ENCODE measurements around the gene METTL9.
"Not testable (repeated sequence)": the region's sequence is repeated elsewhere in the genome, so short reads cannot be mapped to it uniquely, and the experiment has no call there.

The METTL9 gene

DNA sequence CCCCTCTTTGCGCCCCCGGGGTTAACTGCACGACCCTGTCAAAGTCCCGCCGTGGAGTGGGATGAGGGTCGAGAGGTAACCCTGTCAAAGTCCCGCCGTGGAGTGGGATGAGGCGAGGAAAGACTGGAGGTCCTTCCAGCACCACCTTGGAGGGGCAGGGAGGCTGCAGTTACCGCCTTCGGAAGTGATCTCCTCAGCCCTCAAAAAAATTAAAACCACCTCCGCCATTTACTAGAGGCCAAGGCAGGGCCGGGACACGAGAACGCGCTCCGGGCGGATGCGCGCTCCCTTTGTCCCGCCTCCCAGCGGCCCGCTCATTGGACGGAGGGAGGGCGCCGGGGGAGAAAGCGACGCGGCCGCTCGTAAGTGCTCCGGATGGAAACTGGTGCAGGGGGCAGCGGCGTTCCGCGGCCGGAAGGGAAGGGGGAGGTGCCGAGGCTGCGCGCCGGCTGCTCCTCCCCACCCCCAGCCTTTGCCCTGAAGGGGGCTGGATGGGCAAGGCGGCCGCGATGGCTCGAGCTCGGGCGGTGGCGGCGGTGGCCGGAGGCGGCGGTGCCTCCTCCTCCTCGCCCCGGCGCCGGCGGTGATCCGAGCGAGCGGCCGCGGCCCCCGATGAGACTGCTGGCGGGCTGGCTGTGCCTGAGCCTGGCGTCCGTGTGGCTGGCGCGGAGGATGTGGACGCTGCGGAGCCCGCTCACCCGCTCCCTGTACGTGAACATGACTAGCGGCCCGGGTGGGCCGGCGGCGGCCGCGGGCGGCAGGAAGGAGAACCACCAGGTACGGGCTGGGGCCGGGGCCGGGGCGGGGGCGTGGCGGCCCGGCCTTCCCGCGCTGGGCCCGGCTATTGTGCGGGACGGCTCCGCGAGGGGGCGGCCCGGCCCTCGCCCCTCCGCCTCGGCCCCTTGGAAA lies at the start of gene METTL9:
Gene METTL9, plus strand, starts transcription at position 456 of the 909 bp plus-strand sequence. Its CDS starts 157 bp downstream, at position 613.
- DNase-seq: peak; percentile 94

DNA sequence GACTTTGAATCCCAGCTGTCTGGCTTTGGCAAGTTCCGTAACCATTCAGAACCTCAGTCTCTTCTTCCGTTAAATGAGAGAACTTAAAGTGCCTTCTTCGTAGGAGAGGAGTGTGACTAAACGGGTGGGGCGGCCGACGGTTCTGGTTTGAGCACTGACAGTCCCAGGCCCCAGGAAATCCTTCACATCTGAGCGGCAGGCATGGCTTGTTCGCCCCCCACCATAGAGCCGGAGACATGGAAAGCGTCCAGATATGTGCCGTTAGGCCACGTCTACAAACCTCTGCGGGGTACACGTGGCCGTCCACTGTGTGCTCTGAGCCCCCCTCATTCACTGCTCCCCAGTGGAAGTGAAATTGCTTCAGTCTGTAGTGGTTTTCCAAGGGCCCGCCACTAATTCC lies 49.4 kb upstream of the METTL9 start:
- DNase-seq: not testable (repeated sequence)

DNA sequence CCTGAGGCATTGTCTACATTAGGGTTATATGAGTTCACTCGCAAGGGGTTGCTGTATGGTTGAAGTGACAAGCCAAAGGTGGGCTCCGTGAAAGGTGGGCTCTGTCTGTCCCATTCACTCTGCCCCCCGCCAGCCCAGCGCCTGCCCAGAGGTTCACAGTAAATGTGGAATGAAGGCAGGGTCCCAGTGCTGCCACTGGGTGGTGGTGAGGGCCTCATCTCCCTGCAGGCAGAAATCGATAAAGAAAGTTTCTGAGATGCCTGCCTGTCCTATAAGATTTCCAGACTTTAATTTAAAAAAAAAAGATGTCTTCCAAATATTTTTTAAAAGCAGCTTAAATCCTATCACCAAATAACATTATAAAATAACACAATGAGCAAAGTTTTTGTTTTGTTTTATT lies 48.9 kb upstream of the METTL9 start:
- DNase-seq: not testable (repeated sequence)

DNA sequence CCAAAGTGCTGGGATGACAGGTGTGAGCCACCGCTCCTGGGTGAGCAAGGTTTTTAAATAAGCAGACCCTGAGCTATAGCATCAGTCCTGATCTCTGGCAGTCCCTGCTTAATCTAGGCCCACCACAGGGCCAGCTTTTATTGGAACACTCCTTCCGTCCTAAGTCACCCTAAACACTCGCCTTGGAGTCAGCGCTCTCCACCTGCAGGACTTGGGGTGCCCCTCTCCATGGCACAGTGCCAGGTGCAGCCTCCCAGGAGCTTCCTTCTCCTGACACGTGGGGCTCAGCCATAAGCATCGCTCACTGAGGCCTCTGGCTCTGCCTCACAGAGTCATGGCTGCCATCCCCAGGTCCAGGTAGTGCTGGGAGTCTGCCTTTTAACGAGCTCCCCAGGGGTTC lies 48.3 kb upstream of the METTL9 start:
- DNase-seq: not testable (repeated sequence)

DNA sequence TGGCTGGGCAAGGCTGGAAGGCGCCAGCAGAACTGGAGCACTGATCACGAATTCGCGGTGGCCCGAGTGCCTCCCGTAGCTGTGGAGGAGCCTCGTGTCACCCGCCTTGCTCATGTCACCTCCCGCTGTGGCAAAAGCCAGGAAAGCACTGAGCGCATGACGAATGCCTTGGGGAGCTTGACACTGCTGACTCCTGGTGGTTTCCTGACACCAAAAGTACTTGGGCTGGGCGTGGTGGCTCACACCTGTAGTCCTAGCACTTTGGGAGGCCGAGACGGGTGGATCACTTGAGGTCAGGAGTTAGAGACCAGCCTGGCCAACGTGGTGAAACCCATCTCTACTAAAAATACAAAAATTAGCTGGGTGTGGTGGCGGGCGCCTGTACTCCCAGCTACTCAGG lies 47.8 kb upstream of the METTL9 start:
- not testable (repeated sequence) for DNase-seq

DNA sequence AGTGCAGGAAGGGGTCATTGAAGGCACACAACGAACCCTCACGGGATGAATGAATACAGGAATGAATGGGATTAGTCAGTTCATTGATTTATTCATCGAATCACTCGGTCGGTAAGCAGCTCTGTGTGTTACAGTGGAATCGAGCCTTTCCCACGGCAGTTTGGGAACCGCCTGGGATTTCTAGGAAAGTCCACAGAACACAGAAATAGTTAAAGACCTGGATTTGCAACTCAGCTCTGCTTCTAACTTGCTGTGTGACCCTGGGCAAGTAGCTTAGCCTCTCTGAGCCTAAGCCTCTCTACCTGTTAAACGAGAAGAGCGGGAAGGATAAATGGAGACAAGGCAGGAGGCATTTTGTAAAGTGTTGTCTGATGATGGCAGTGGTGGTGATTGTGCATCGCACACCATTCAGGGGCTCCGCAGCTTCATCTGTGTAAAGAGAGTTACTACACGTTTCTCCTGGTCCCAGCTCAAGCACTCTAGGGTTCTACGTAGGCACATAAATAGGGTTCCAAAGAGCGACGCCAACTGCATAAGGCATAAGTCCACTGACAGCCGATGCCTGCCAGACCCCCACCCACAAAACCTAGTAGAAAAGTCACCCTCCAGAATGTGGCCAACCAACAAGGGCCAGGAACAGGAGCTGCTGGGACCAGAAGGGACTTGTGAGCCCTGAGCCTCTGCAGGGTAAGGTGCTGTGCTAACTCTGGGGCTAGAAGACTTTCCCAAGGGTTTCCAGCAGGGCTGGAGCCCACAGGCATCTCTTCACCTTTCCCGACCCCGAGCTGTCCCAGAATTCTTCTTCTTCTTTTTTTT lies 45.7 kb upstream of the METTL9 start:
- DNase-seq: not testable (repeated sequence)

DNA sequence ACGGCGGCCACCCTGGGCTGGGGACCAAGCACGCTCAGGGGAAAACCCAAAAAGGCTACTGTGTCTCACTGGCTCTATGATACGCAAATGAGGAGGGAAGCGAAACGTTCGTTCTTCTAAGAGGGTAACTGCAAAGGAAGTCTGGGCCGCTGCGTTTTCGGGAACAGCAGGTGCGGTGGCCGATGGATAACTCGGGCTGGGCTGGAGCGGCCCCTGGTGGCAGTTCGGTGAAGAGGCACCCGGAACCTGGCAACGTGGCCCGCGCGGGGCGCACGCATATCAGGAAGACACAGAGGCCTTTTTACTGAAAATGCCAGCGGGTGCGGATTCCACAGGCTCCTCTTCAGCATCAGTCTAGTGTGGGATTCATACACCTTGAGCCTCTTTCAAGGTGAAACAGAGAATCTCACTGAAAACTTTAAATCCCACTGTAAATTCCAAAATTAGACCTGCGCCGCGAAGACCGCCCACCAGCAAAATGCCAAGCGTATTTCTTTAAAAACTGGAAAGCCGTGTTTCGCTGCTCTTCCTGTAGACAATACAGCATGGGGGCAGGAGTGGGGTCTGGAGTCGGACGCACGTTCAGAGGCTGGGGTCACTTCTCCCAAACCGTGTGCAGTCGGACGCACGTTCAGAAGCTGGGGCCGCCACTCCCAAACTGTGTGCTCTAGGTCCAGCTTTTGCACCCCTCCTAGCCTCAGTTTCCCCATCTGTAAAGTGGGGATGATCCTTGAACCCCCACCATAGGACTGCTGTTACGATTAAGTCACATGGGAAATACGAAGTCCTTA lies 44.4 kb upstream of the METTL9 start:
- DNase-seq: peak; percentile 80

DNA sequence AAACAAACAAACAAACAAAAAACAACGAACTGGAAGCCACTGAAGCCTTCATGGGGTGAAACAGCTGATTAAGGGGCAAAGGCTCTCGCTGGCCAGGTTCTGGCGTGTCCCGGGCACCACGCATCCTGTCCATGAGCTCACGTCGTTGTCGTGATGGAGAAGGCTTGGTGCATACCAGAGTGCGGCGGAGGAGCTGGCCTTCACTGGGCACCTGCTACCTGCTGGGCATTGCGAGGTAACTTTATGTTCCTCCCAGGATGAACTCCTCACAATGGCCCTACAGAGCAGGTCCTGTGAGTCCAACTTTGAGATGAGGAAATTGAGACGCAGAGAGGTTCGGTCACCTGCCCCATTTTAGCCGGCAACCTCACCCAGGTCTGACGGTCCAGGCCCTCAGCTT lies 43.8 kb upstream of the METTL9 start:
- DNase-seq: not testable (repeated sequence)

DNA sequence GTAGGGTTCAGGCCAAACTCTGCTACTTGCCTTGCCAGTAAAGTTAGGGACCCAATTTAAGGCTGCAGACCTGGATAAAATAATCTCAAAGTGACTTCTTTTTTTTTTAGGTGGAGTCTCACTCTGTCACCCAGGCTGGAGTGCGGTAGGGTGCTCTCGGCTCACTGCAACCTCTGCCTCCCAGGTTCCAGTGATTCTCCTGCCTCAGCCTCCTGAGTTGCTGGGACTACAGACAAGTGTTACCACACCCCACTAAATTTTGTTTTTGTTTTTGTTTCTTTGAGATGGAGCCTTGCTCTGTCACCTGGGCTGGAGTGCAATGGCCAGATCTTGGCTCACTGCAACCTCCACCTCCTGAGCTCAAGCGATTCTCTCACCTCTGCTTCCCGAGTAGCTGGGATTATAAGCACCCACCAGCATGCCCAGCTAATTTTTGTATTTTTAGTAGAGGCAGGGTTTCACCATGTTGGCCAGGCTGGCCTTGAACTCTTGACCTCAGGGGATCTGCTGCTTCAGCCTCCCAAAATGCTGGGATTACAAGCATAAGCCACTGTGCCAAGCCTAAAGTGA lies 43.3 kb upstream of the METTL9 start:
- DNase-seq: not testable (repeated sequence)

DNA sequence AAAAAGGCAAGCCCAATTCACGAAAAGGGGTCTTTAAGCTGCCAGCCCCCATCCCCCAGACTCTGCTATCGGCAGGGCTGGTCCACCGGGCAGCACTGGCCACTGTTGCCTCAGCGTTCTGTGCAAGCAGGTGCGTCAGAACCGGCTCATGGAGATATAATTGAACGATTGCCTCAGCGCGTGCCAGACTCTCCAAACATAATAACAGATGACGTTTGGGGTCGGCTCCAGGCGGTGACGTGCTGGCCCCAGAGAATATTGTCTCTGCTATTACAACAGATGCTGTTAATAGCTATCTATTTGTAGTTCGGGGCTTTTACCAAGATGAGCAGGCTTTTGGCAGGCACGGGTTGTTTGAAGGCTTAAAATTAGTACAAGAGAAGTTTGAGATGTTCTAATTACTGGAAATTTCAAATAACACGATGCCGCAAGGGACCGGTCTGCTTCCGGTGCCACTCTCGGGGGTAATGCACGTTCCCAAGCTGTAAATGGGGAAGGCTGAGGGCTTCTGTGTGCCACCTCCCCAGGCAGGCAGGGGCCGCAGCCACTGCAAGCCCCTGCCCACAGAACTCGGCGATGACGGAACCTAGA lies 42.6 kb upstream of the METTL9 start:
- DNase-seq: not testable (repeated sequence)

DNA sequence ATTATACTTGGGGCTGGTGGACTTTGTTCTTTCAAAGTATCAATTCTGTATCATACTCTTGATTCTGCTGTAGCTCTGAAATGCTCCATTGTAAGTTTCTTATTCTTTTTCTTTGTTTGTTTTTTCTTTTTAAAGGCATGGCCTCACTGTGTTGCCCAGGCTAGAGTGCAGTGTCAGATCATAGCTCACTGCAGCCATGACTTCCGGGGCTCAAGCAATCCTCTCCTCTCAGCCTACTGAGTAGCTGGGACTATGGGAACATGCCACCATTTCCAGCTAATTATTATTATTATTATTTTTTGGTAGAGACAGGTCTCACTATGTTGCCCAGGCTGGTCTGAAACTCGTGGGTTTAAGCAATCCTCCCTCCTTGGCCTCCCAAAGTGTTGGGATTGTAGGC lies 38.9 kb upstream of the METTL9 start:
- DNase-seq: no peak

DNA sequence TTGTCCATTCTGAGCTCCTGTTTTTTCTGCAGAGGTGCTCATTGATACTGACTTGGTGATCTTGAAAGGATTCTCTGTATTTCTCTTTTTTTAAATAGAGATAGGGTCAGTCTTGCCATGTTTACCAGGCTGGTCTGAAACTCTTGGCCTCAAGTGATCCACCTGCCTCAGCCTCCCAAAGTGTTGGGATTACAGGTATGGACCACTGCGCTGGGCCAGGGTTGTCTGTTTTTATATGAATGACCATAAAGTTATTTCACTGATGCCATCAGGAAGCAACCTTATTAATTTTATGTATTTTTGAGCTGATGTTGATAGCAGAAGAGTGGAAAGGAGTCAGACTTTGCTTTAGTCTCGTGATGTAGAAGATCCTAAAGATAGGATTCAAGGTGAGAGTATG lies 35.7 kb upstream of the METTL9 start:
- DNase-seq: no peak

DNA sequence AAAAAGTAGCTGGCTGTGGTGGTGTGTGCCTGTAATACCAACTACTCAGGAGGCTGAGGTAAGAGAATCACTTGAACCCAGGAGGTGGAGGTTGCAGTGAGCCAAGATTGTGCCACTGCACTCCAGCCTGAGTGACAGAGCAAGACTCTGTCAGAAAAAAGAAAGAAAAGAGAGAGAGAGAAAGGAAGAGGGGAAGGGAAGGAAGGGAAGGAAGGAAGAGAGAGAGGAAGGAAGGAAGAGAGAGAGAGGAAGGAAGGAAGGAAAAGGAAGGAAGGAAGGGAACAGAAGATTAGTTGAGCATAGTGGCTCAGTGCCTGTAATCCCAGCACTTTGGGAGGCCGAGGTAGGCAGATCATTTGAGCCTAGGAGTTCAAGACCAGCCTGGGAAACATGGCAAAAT lies 35.0 kb upstream of the METTL9 start:
- DNase-seq: not testable (repeated sequence)

DNA sequence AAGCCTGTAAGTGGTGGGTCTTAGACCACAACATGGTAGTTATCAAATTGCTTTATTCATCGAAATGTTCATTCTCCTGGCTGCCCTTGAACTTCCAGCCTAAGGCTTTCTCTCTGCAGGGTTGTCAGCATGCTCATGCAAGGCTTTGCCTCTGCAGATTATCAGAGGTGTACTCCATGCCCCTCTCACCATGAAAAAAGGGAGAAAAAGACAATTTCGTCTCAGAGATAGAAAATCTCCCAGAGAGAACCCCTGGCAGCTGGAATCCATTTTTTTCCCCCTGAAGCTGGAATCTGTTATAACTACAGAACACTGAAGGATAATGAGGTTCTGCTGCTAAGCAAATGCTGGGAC lies 33.9 kb upstream of the METTL9 start:
- no peak for DNase-seq

DNA sequence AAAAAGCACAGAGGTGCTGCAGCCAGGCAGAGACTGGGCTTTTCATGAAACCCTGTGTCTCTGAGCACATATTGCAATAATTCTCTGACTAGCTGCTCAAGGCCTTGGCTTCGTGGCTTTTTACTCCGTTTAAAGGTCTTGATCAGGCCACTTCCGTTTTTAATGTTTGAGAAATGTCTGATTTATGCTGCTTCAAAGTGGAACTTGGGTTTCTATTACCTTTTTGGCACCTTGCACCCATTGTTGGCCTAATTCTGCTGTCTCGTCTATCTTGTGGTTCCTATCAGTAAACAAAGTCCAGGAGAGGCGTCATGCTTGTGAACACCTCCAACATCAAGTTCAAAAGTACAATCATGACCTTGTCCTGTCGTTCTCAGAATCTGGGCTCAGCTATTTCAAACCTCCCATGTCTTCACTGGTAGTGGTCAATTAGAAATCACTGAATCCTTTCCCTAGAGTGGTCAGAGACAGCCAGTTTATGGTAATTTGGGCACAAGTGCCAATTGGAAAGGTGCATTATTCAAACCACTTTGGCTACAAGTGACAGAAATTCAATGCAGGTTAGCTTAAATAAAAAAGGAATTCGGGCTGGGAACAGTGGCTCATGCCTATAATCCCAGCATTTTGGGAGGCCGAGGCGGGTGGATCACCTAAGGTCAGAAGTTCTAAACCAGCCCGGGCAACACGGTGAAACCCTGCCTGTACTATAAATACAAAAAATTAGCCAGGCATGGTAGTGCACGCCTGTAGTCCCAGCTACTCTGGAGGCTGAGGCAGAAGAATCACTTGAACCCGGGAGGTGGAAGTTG lies 33.3 kb upstream of the METTL9 start:
- no peak for DNase-seq

DNA sequence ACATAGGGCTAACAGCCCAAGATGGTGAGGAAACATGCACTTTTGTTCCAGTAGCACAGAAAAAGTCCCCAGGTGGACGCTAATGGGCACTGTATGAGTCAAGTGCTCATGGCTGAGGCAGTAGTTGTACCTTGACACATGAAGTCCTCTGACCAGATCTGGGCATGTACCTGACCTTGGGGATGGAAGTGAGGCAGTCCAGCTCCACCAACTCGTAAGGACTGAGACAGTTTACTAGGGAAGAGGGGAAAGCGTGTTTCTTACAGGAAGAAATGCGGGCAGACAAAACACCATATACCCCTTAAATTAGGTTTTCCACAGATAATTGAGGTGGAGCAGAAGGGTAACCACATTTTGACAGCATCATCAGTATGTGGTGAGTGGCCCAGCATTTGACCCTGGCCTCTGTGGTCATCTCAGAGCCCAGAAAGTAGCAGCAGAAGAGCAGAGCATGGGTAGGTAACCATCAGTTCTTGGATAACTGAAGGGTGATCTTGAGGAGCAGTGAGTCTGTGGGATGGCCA lies 32.4 kb upstream of the METTL9 start:
- no peak for DNase-seq

DNA sequence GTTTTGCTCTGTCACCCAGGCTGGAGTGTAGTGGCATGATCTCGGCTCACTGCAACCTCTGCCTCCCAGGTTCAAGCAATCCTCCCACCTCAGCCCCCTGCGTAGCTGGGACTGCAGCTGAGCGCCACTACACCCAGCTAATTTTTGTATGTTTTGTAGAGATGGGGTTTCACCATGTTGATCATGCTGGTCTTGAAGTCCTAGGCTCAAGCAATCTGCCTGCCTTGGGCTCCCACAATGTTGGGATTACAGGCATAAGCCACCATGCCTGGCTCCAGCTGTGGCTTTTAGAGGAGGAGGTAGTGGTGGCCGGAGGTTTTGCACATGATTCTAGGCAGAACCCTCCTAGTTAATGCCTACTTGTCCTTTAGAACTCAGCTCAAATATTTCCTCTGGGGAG lies 31.9 kb upstream of the METTL9 start:
- DNase-seq: not testable (repeated sequence)

DNA sequence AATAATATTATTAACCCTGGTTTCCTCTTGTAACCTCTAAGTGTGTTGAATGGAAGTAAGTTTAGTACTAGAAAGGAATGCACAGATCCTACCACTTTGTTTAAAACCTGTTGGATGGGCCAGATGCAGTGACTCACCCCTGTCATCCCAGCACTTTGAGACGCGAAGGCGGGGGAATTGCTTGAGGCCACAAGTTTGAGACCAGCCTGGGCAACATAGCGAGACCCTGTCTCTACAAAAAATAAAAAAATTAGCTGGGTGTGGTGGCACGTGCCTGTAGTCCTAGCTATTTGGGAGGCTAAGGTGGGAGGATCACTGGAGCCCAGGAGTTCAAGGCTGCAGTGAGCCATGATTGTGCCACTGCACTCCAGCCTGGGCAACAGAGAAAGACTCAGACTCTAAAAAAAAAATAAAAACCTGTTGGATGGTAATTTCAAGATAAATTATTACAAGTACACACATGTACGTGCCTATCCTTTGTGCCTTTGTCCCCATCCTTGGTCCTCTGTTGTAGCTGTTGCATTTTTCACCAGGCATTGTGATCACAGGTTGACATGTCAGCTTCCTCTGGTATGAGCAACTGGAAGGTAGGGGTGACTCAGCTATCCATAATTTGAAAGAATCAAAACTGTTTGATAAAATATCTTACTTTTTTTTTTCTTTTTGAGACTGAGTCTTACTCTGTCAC lies 30.7 kb upstream of the METTL9 start:
- DNase-seq: no peak

DNA sequence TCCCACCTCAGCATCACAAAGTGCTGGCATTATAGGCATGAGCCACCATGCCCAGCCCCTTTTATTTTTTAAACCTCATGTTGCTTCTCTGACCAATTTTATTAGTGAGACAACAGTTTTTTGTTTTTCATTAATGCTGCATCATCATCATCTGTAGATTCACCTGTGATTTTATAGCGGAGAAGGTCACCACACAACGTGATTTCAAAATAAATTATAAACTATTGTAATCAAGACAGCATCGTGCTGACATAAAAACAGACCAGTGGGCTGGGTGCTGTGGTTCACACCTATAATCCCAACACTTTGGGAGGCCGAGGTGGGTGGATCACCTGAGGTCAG lies 28.7 kb upstream of the METTL9 start:
- no peak for DNase-seq

DNA sequence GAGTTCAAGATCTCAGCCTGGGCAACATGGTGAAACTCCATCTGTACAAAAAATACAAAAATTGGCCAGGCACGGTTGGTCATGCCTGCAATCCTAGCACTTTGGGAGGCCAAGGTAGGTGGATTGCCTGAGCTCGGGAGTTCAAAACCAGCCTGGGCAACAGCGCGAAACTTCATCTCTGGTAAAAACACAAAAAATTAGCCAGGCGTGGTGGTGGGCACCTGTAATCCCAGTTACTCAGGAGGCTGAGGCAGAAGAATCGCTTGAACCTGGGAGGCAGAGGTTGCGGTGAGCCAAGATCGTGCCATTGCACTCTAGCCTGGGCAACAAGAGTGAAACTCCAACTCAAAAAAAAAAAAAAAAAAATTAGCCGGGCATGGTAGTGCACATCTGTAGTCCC lies 25.9 kb upstream of the METTL9 start:
- not testable (repeated sequence) for DNase-seq

DNA sequence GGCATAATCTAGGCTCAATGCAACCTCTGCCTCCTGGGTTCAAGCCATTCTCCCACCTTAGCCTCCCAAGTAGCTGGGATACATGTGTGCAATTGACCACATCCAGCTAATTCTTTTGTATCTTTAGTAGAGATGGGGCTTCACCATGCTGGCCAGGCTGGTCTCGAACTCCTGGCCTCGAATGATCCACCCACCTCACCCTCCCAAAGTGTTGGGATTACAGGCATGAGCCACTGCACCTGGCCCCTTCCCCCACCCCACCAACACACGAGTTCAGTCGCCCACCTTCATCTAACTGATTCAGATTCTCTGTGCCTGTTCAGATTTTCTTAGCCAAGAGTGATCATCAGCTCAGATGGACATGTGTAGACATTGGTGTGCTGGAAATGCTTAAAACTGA lies 25.0 kb upstream of the METTL9 start:
- DNase-seq: no peak

Data from activated effector memory CD4-positive, alpha-beta T cell treated with Interleukin-2 at 50 U/mL for 16 hours (primary cell).